ENCODE data around the gene CFAP58. TPM values are rescaled to one million over a fixed set of nuclear protein-coding genes. Genes with fewer than 3 reads are reported as not detected.

Gene CFAP58
- total RNA-seq, 2 experiments from 2014 or later: not detected

DNA sequence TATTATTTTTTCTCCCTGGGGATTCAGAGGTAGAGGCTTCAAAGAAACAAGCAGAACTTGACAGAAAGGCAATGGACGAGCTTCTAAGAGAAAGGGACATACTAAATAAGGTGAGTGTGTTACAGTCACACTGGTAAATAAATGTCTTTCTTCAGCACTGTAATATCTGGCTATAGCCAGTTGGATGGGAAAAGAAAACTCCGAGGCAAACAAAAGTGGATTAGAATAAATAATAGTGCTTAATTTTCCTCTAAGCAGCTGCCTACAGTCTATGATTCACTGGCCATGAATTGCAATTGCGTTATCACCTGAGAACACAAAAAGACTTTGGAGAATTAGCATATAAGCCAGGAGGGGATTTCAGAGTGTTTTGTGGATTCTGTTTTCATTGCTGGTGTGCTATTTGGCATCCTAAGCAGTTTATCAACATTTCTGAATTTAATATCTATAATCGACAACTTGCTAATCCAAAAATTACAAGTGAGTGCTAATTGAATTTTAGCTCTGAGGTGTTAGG is 23.2 kb downstream of the CFAP58 start:
- Histone ChIP-seq H3K36me3 (ENCODE audit: insufficient read depth, low read length) (no peaks in the 10 kb centered on the region), H3K4me3 (ENCODE audit: low read length) (no peak overlapping the region), H3K4me1 (ENCODE audit: insufficient read depth, low read length) (no peaks in the 10 kb centered on the region), H3K27ac (ENCODE audit: low read depth in 1 of 2, low read length in 2 of 2) (no peak overlapping the region), H3K27me3 (ENCODE audit: control insufficient read depth in 1 of 2, insufficient read depth in 2 of 2, low read length in 2 of 2) (peaks cover 0 to 4% of the 10 kb centered on the region in 2 experiments), H3K9me3 (ENCODE audit: control insufficient read depth in 1 of 2, insufficient read depth in 1 of 2, low read length in 2 of 2) (peaks cover 0 to 4% of the 10 kb centered on the region in 2 experiments)
- no peak for TF ChIP-seq CTCF (IDR thresholded peaks at IDR 0.05)
- Mint-ChIP-seq H3K9me3 (no peaks in the 10 kb centered on the region), H3K27me3 (peaks cover 64% of the 10 kb centered on the region), H3K4me1 (ENCODE audit: low read depth) (no peaks in the 10 kb centered on the region), H3K36me3 (ENCODE audit: low read depth) (no peaks in the 10 kb centered on the region), H3K27ac (no peak overlapping the region), H3K4me3 (no peak overlapping the region)
- ChIA-PET POLR2A (no interaction called here), CTCF (no interaction called here)
- intact Hi-C loops (cut with DNase I, micrococcal nuclease): no loop called here
- DNase-seq (no peak), ATAC-seq (ENCODE audit: poor library complexity) (no peak)

- Mint-ChIP-seq H3K4me3 (no peak overlapping the region), H3K27ac (no peak overlapping the region), H3K9me3 (no peaks in the 10 kb centered on the region), H3K4me1 (ENCODE audit: low read depth) (no peaks in the 10 kb centered on the region), H3K36me3 (ENCODE audit: low read depth) (no peaks in the 10 kb centered on the region), H3K27me3 (peaks cover 55% of the 10 kb centered on the region)
- peaks cover 0 to 5% of the 10 kb centered on the region in 2 experiments for H3K27me3 ChIP-seq (ENCODE audit: control insufficient read depth in 1 of 2, insufficient read depth in 2 of 2, low read length in 2 of 2)
- H3K36me3 ChIP-seq (ENCODE audit: insufficient read depth, low read length): no peaks in the 10 kb centered on the region
- TF ChIP-seq CTCF (IDR thresholded peaks at IDR 0.05): no peak
- ChIA-PET POLR2A (no interaction called here), CTCF (interaction anchor here (1.3 kb wide), 1 partner anchor 20 kb away, joined by 3 read pairs; no protein-coding TSS in a partner anchor)
- no peaks in the 10 kb centered on the region for H3K9me3 ChIP-seq (ENCODE audit: control insufficient read depth in 1 of 2, insufficient read depth in 1 of 2, low read length in 2 of 2)
- no peak overlapping the region for H3K4me3 ChIP-seq (ENCODE audit: low read length)
- DNase-seq (no peak), ATAC-seq (ENCODE audit: poor library complexity) (no peak)
- H3K27ac ChIP-seq (ENCODE audit: low read depth in 1 of 2, low read length in 2 of 2): no peak overlapping the region
- intact Hi-C loops (cut with DNase I, micrococcal nuclease): no loop called here
- H3K4me1 ChIP-seq (ENCODE audit: insufficient read depth, low read length): no peaks in the 10 kb centered on the region
These were observed 26.7 kb downstream of the CFAP58 start for GRCh38 chr10:104380336-104380735.

DNA sequence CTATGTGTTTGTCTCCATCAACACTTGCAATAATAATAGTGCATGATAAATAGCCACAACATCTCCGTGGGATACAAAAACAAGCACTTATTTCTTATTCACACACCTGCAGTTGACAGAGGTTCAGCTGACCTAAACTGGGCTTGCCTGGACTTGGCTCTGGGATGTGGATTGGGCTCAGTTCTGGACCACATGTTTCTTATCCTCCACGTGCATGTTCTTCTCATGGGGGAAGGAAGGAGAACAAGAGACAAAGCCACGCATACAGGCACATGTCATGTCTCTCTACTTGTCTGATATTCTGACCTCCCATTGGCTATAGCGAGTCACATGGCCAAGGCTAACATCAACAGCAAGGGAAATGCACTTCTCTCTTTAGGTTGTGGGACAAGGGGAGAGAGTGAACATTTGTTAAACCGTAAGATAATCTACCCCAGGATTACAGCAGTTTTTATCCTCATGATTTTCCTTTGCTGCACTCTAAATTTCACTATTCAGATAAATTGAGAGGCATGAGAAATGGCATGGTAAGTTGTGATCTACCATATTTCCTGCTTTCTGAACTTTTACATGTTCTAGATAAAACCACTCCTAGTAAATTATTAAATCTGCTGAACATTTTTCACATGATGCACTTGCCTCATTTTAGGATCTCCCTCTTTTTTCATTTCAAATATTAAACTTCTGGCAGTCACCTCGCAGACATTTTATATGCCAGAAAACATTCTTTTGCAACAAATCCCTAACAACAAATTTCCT is 33.7 kb downstream of the CFAP58 start:
- no peak overlapping the region for H3K4me3 ChIP-seq (ENCODE audit: low read length)
- TF ChIP-seq CTCF (IDR thresholded peaks at IDR 0.05): no peak
- POLR2A ChIA-PET: no interaction called here
- H3K36me3 ChIP-seq (ENCODE audit: insufficient read depth, low read length): no peaks in the 10 kb centered on the region
- H3K4me1 Mint-ChIP-seq (ENCODE audit: low read depth): peaks cover 18% of the 10 kb centered on the region
- H3K27ac Mint-ChIP-seq: no peak overlapping the region
- H3K9me3 ChIP-seq (ENCODE audit: control insufficient read depth in 1 of 2, insufficient read depth in 1 of 2, low read length in 2 of 2): no peaks in the 10 kb centered on the region
- peaks cover 27% of the 10 kb centered on the region for H3K27me3 Mint-ChIP-seq
- ATAC-seq (ENCODE audit: poor library complexity) (no peak), DNase-seq (peak in 3 of 14 experiments; percentile 13 to 37 (median 25))
- peaks cover 4% of the 10 kb centered on the region for H3K4me1 ChIP-seq (ENCODE audit: insufficient read depth, low read length)
- H3K4me3 Mint-ChIP-seq: no peak overlapping the region
- H3K27ac ChIP-seq (ENCODE audit: low read depth in 1 of 2, low read length in 2 of 2): no peak overlapping the region
- no peaks in the 10 kb centered on the region for H3K36me3 Mint-ChIP-seq (ENCODE audit: low read depth)
- CTCF ChIA-PET: no interaction called here
- no peaks in the 10 kb centered on the region for H3K9me3 Mint-ChIP-seq
- H3K27me3 ChIP-seq (ENCODE audit: control insufficient read depth in 1 of 2, insufficient read depth in 2 of 2, low read length in 2 of 2): peaks cover 5 to 8% of the 10 kb centered on the region in 2 experiments
- intact Hi-C loops (cut with DNase I, micrococcal nuclease): no loop called here
